SK-N-SH (cell line): ENCODE measurements around the gene BCL7B.
"Not testable (repeated sequence)": the region's sequence is repeated elsewhere in the genome, so short reads cannot be mapped to it uniquely, and the experiment has no call there.

ENCODE experiments used
- EP300 ChIP-seq, 2 experiments: IDR thresholded peaks; 2 replicates each; pipeline versions ENCODE4 v1.4.0 to v1.6.1; 2012; ENCODE audit warnings: borderline replicate concordance in 1 of 2, low read depth in 1 of 2, low read length in 1 of 2
- EZH2phosphoT487 ChIP-seq: fragments of 200-600 bp; sonication (generic); IDR thresholded peaks from 2 replicates; pipeline ENCODE4 v1.6.1; 2017; ENCODE audit warnings: low read depth, mixed run types, mild to moderate bottlenecking, antibody characterized with exemption, moderate library complexity, borderline replicate concordance
- FOXJ3 ChIP-seq: sonication (generic); formaldehyde crosslinking; IDR thresholded peaks from 2 replicates; pipeline ENCODE4 v1.5.1; 2020; ENCODE audit warnings: mild to moderate bottlenecking, missing genetic modification reagents
- GATA2 ChIP-seq: sonication (generic); formaldehyde crosslinking; IDR thresholded peaks from 2 replicates; pipeline ENCODE4 v1.5.0; 2020; ENCODE audit warnings: mild to moderate bottlenecking, missing genetic modification reagents
- POLR2AphosphoS5 ChIP-seq: IDR thresholded peaks from 2 replicates; pipeline ENCODE4 v1.6.1; 2012; ENCODE audit warnings: low read depth, low read length
- RAD21 ChIP-seq: IDR thresholded peaks from 2 replicates; pipeline ENCODE4 v1.6.1; 2012; ENCODE audit warnings: mild to moderate bottlenecking, low read length
- RCOR1 ChIP-seq: fragments of 150-350 bp; IDR thresholded peaks from 2 replicates; pipeline ENCODE4 v1.6.1; 2017; ENCODE audit warnings: antibody characterized with exemption, low read length
- TF ChIP-seq, protein P1 (sequence below): fragments of 200-600 bp; sonication (generic); IDR thresholded peaks from 2 replicates; pipeline ENCODE4 v1.6.1; 2017; ENCODE audit warnings: antibody characterized with exemption, mild to moderate bottlenecking, moderate library complexity
- TF ChIP-seq, protein P2 (sequence below): IDR thresholded peaks from 2 replicates; pipeline ENCODE4 v1.4.0; 2012; ENCODE audit warnings: low read depth, borderline replicate concordance
- TF ChIP-seq, protein P3 (sequence below): fragments of 150-350 bp; IDR thresholded peaks from 2 replicates; pipeline ENCODE4 v1.6.1; 2017; ENCODE audit warnings: antibody characterized with exemption, low read length, low read depth, borderline replicate concordance

DNA sequence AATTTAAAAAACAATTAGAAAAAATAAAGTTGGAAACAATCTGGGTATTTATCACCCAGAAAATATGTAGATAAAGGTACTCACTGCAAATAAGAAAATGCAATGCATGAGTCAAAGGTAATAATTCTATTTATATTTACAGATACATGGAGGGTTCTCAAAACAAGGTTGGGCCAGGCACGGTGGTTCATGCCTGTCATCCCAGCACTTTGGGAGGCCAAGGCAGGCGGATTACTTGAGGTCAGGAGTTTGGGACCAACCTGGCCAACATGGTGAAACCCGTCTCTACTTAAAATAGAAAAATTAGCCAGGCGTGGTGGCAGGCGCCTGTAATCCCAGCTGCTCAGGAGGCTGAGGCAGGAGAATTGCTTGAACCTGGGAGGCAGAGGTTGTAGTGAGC lies 7.4 kb downstream of the BCL7B start:
- not testable (repeated sequence) for TF ChIP-seq GATA2 (CRISPR knock-in tag); RAD21; EP300 (IDR thresholded peaks at IDR 0.05; ENCODE audit: borderline replicate concordance in 1 of 2, low read depth in 1 of 2, low read length in 1 of 2); POLR2AphosphoS5; EZH2phosphoT487; FOXJ3 (CRISPR knock-in tag); RCOR1
- TF ChIP-seq, protein P1, sequence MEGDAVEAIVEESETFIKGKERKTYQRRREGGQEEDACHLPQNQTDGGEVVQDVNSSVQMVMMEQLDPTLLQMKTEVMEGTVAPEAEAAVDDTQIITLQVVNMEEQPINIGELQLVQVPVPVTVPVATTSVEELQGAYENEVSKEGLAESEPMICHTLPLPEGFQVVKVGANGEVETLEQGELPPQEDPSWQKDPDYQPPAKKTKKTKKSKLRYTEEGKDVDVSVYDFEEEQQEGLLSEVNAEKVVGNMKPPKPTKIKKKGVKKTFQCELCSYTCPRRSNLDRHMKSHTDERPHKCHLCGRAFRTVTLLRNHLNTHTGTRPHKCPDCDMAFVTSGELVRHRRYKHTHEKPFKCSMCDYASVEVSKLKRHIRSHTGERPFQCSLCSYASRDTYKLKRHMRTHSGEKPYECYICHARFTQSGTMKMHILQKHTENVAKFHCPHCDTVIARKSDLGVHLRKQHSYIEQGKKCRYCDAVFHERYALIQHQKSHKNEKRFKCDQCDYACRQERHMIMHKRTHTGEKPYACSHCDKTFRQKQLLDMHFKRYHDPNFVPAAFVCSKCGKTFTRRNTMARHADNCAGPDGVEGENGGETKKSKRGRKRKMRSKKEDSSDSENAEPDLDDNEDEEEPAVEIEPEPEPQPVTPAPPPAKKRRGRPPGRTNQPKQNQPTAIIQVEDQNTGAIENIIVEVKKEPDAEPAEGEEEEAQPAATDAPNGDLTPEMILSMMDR = not testable (repeated sequence)
- TF ChIP-seq, protein P2, sequence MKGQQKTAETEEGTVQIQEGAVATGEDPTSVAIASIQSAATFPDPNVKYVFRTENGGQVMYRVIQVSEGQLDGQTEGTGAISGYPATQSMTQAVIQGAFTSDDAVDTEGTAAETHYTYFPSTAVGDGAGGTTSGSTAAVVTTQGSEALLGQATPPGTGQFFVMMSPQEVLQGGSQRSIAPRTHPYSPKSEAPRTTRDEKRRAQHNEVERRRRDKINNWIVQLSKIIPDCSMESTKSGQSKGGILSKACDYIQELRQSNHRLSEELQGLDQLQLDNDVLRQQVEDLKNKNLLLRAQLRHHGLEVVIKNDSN = not testable (repeated sequence)
- TF ChIP-seq, protein P3, sequence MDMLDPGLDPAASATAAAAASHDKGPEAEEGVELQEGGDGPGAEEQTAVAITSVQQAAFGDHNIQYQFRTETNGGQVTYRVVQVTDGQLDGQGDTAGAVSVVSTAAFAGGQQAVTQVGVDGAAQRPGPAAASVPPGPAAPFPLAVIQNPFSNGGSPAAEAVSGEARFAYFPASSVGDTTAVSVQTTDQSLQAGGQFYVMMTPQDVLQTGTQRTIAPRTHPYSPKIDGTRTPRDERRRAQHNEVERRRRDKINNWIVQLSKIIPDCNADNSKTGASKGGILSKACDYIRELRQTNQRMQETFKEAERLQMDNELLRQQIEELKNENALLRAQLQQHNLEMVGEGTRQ = not testable (repeated sequence)
